RWPE2 (cell line): ENCODE data around the gene RWDD1.

Experiments
- ATAC-seq: fragments of 200-7000 bp; cut with Tn5 transposase; 3 replicates; pipeline ENCODE4 v1.9.1; 2021; ENCODE audit warnings: low read depth
- DNase-seq: peaks from one replicate; pipeline ENCODE4 v3.0.0-alpha.2; 2020; ENCODE audit warnings: low spot score
- H3K27ac ChIP-seq: fragments of 450-650 bp; 2 replicates; pipeline ENCODE4 v1.5.1; 2017; ENCODE audit warnings: mild to moderate bottlenecking; ENCODE audit not compliant: poor library complexity, severe bottlenecking
- H3K27me3 ChIP-seq: fragments of 250-450 bp; sonication (Bioruptor Pico); 2 replicates; pipeline ENCODE4 v1.5.1; 2021; ENCODE audit warnings: mild to moderate bottlenecking, moderate library complexity; ENCODE audit not compliant: insufficient read depth, poor library complexity, severe bottlenecking
- H3K36me3 ChIP-seq: fragments of 250-450 bp; sonication (Bioruptor Pico); 2 replicates; pipeline ENCODE4 v1.5.1; 2020; ENCODE audit warnings: low read depth, mild to moderate bottlenecking, moderate library complexity
- H3K4me1 ChIP-seq: fragments of 250-450 bp; sonication (Bioruptor Pico); 2 replicates; pipeline ENCODE4 v1.5.1; 2021; ENCODE audit warnings: mild to moderate bottlenecking, moderate library complexity; ENCODE audit not compliant: insufficient read depth, poor library complexity, severe bottlenecking
- H3K4me3 ChIP-seq: fragments of 250-450 bp; sonication (Bioruptor Pico); 2 replicates; pipeline ENCODE4 v1.5.1; 2021; ENCODE audit warnings: mild to moderate bottlenecking, moderate library complexity; ENCODE audit not compliant: severe bottlenecking
- H3K9me3 ChIP-seq: fragments of 250-450 bp; sonication (Bioruptor Pico); 2 replicates; pipeline ENCODE4 v1.5.1; 2021; ENCODE audit warnings: mild to moderate bottlenecking, moderate library complexity; ENCODE audit not compliant: severe bottlenecking
- CTCF ChIP-seq: fragments of 450-650 bp; IDR thresholded peaks from one replicate; pipeline ENCODE4 v1.5.1; 2017; ENCODE audit warnings: mild to moderate bottlenecking, moderate library complexity; ENCODE audit not compliant: poor library complexity, severe bottlenecking

RWDD1 gene

GRCh38 chr6:116629563-116629981 is 58.3 kb downstream of the RWDD1 start:
- no peak overlapping the region for H3K27ac ChIP-seq
- no peaks in the 10 kb centered on the region for H3K27me3 ChIP-seq
- H3K4me1 ChIP-seq, result no peaks in the 10 kb centered on the region

GRCh38 chr6:116631379-116631990 is 60.2 kb downstream of the RWDD1 start:
- Histone ChIP-seq H3K27me3 (no peaks in the 10 kb centered on the region), H3K4me1 (no peaks in the 10 kb centered on the region), H3K4me3 (no peak overlapping the region), H3K36me3 (peaks cover 26% of the 10 kb centered on the region), H3K9me3 (no peaks in the 10 kb centered on the region), H3K27ac (no peak overlapping the region)
- ATAC-seq (no peak), DNase-seq (no peak)
- TF ChIP-seq CTCF, result no peak

More at GRCh38 chr6:116629563-116629981, 58.3 kb downstream of the RWDD1 start:
- TF ChIP-seq CTCF, result no peak
- no peak for DNase-seq
- Histone ChIP-seq H3K4me3 (no peak overlapping the region), H3K9me3 (no peaks in the 10 kb centered on the region), H3K36me3 (peaks cover 11% of the 10 kb centered on the region)
- no peak for ATAC-seq

- Histone ChIP-seq H3K4me3 (no peak overlapping the region), H3K27me3 (no peaks in the 10 kb centered on the region), H3K9me3 (no peaks in the 10 kb centered on the region), H3K27ac (no peak overlapping the region), H3K4me1 (no peaks in the 10 kb centered on the region), H3K36me3 (peaks cover 31% of the 10 kb centered on the region)
- peak; percentile 50 for TF ChIP-seq CTCF
- DNase-seq (no peak), ATAC-seq (peak; percentile 38; the same call in 1 of the 3 replicates)
Observed at GRCh38 chr6:116633685-116634084, 62.4 kb downstream of the RWDD1 start.
